ENCODE measurements around the gene PLD6. TPM values are rescaled to one million over a fixed set of nuclear protein-coding genes. Genes with fewer than 3 reads are reported as not detected.

The PLD6 gene
- total and polyA plus RNA-seq, 2 experiments from 2014 or later, result 0.65 to 1.0 TPM

DNA sequence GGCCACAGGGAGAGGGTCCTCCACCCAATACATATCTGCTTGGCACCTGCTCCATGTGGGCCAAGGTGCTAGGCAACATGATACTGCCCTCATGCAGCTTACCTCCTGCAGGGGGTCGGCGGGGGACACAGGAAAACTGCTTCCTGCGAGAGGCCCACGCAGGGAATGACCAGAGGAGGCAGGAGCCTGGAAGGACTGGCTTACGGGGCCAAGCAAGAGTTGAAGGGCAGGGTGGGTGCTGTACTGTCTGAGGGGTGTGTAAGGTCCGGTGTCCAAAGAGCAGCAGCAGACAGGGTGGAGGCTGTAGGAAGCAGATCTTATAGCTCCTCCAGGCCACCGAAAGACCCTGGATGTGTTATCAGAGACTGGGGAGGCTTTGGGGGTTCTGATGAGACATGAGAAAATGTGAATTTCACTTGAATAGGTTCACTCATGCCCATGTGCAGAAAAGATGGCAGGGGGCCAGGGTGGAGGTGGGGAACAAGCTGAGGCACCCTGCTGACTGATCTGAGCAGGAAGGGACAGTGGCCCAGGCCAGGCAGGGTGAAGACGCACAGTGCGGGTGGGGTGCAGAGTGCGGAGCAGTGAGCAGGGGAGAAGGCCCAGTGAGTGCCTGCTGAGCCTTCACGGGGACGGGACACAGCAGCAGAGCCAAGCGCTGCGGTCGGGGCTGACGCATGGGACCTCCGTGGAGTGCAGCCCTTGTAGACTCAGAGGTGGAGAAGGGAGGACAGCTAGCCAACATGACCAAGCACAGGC, 22.6 kb upstream of the PLD6 start:
- no peak overlapping the region for H3K4me2 ChIP-seq (ENCODE audit: unreplicated experiment)
- WGBS, 2 experiments (ENCODE audit: low coverage in 1 of 2, low lambda C conversion rate in 2 of 2, missing lambda C conversion rate in 2 of 2), result 90 to 92% methylated on average over 17 of the region's 17 CpGs
- in situ Hi-C loops (cut with MboI), result no loop called here
- no peak overlapping the region for H3K4me3 ChIP-seq
- H3F3A ChIP-seq (ENCODE audit: insufficient read depth), result no peaks in the 10 kb centered on the region
- no peaks in the 10 kb centered on the region for H4K20me1 ChIP-seq (ENCODE audit: insufficient read depth)
- H3K36me3 ChIP-seq (ENCODE audit: low read depth), result peaks cover 35% of the 10 kb centered on the region; the same call in 1 of the 2 replicates
- no peaks in the 10 kb centered on the region for H3K9me2 ChIP-seq (ENCODE audit: insufficient read depth)
- H3K9ac ChIP-seq, result no peak overlapping the region
- no peaks in the 10 kb centered on the region for H3K27me3 ChIP-seq (replicated peaks; ENCODE audit: insufficient read depth)
- H3K79me2 ChIP-seq (ENCODE audit: insufficient read depth), result peaks cover 16% of the 10 kb centered on the region
- H3K9me3 ChIP-seq (ENCODE audit: low read depth), result no peaks in the 10 kb centered on the region
- no peak for TF ChIP-seq EZH2 (IDR thresholded peaks at IDR 0.05; ENCODE audit: insufficient read depth, poor library complexity, severe bottlenecking)
- no peak for TF ChIP-seq EZH2phosphoT487 (IDR thresholded peaks at IDR 0.05; ENCODE audit: insufficient read depth, low read depth)
- H3K27ac ChIP-seq, result no peak overlapping the region
- DNase-seq, result no peak
- H3K4me1 ChIP-seq (ENCODE audit: insufficient read depth), result no peaks in the 10 kb centered on the region
- H2AFZ ChIP-seq, result no peak overlapping the region

- no peak overlapping the region for H3K4me3 ChIP-seq
- H3K79me2 ChIP-seq (ENCODE audit: insufficient read depth), result peaks cover 7% of the 10 kb centered on the region
- peaks cover 35% of the 10 kb centered on the region; the same call in 1 of the 2 replicates for H3K36me3 ChIP-seq (ENCODE audit: low read depth)
- no peak overlapping the region for H2AFZ ChIP-seq
- WGBS, 2 experiments (ENCODE audit: low coverage in 1 of 2, low lambda C conversion rate in 2 of 2, missing lambda C conversion rate in 2 of 2), result 82 to 84% methylated on average over 25 of the region's 25 CpGs
- no peaks in the 10 kb centered on the region for H3K9me3 ChIP-seq (ENCODE audit: low read depth)
- H3K27ac ChIP-seq, result no peak overlapping the region
- no peaks in the 10 kb centered on the region for H4K20me1 ChIP-seq (ENCODE audit: insufficient read depth)
- H3K9me2 ChIP-seq (ENCODE audit: insufficient read depth), result no peaks in the 10 kb centered on the region
- no peaks in the 10 kb centered on the region for H3K4me1 ChIP-seq (ENCODE audit: insufficient read depth)
- H3K4me2 ChIP-seq (ENCODE audit: unreplicated experiment), result no peak overlapping the region
- H3F3A ChIP-seq (ENCODE audit: insufficient read depth), result no peaks in the 10 kb centered on the region
- no peak for DNase-seq
- H3K27me3 ChIP-seq (replicated peaks; ENCODE audit: insufficient read depth), result no peaks in the 10 kb centered on the region
- in situ Hi-C loops (cut with MboI), result no loop called here
- no peak overlapping the region for H3K9ac ChIP-seq
- TF ChIP-seq EZH2phosphoT487 (IDR thresholded peaks at IDR 0.05; ENCODE audit: insufficient read depth, low read depth) (no peak), EZH2 (IDR thresholded peaks at IDR 0.05; ENCODE audit: insufficient read depth, poor library complexity, severe bottlenecking) (no peak)
Observed at GRCh38 chr17:17227608-17228520, 21.7 kb upstream of the PLD6 start.

GRCh38 chr17:17226451-17227265, 20.5 kb upstream of the PLD6 start:
- TF ChIP-seq EZH2 (IDR thresholded peaks at IDR 0.05; ENCODE audit: insufficient read depth, poor library complexity, severe bottlenecking), result no peak
- TF ChIP-seq EZH2phosphoT487 (IDR thresholded peaks at IDR 0.05; ENCODE audit: insufficient read depth, low read depth), result no peak
- H3K4me3 ChIP-seq, result no peak overlapping the region
- H3K9me2 ChIP-seq (ENCODE audit: insufficient read depth), result no peaks in the 10 kb centered on the region
- H4K20me1 ChIP-seq (ENCODE audit: insufficient read depth), result no peaks in the 10 kb centered on the region
- DNase-seq, result no peak
- H3K9me3 ChIP-seq (ENCODE audit: low read depth), result no peaks in the 10 kb centered on the region
- in situ Hi-C loops (cut with MboI), result no loop called here
- H3F3A ChIP-seq (ENCODE audit: insufficient read depth), result no peaks in the 10 kb centered on the region
- no peak overlapping the region for H3K4me2 ChIP-seq (ENCODE audit: unreplicated experiment)
- no peak overlapping the region for H2AFZ ChIP-seq
- H3K79me2 ChIP-seq (ENCODE audit: insufficient read depth), result no peaks in the 10 kb centered on the region; the same call in 1 of the 2 replicates
- WGBS, 2 experiments (ENCODE audit: low coverage in 1 of 2, low lambda C conversion rate in 2 of 2, missing lambda C conversion rate in 2 of 2), result 85 to 91% methylated on average over 16 of the region's 16 CpGs
- peaks cover 35% of the 10 kb centered on the region; the same call in 1 of the 2 replicates for H3K36me3 ChIP-seq (ENCODE audit: low read depth)
- no peak overlapping the region for H3K9ac ChIP-seq
- H3K27ac ChIP-seq, result no peak overlapping the region
- no peaks in the 10 kb centered on the region for H3K27me3 ChIP-seq (replicated peaks; ENCODE audit: insufficient read depth)
- H3K4me1 ChIP-seq (ENCODE audit: insufficient read depth), result no peaks in the 10 kb centered on the region

- in situ Hi-C loops (cut with MboI), result no loop called here
Observed at GRCh38 chr17:17225901-17226300, 19.8 kb upstream of the PLD6 start.

More at GRCh38 chr17:17225901-17226300, 19.8 kb upstream of the PLD6 start:
- Histone ChIP-seq H3K9ac (no peak overlapping the region), H3K4me2 (ENCODE audit: unreplicated experiment) (no peak overlapping the region), H3K36me3 (ENCODE audit: low read depth) (peaks cover 40% of the 10 kb centered on the region; the same call in 1 of the 2 replicates), H3K4me1 (ENCODE audit: insufficient read depth) (no peaks in the 10 kb centered on the region), H3K27ac (no peak overlapping the region), H3K27me3 (replicated peaks; ENCODE audit: insufficient read depth) (no peaks in the 10 kb centered on the region), H2AFZ (no peak overlapping the region), H3K9me3 (ENCODE audit: low read depth) (no peaks in the 10 kb centered on the region), H4K20me1 (ENCODE audit: insufficient read depth) (no peaks in the 10 kb centered on the region), H3K79me2 (ENCODE audit: insufficient read depth) (no peaks in the 10 kb centered on the region), H3F3A (ENCODE audit: insufficient read depth) (no peaks in the 10 kb centered on the region), H3K9me2 (ENCODE audit: insufficient read depth) (no peaks in the 10 kb centered on the region), H3K4me3 (no peak overlapping the region)
- WGBS, 2 experiments (ENCODE audit: low coverage in 1 of 2, low lambda C conversion rate in 2 of 2, missing lambda C conversion rate in 2 of 2), result 84 to 85% methylated on average over 10 of the region's 10 CpGs
- TF ChIP-seq EZH2 (IDR thresholded peaks at IDR 0.05; ENCODE audit: insufficient read depth, poor library complexity, severe bottlenecking), result no peak
- TF ChIP-seq EZH2phosphoT487 (IDR thresholded peaks at IDR 0.05; ENCODE audit: insufficient read depth, low read depth), result no peak
- DNase-seq, result no peak
